Measurements from ENCODE around the gene DHH.
"Not testable (repeated sequence)": the region's sequence is repeated elsewhere in the genome, so short reads cannot be mapped to it uniquely, and the experiment has no call there.

DHH gene

DNA sequence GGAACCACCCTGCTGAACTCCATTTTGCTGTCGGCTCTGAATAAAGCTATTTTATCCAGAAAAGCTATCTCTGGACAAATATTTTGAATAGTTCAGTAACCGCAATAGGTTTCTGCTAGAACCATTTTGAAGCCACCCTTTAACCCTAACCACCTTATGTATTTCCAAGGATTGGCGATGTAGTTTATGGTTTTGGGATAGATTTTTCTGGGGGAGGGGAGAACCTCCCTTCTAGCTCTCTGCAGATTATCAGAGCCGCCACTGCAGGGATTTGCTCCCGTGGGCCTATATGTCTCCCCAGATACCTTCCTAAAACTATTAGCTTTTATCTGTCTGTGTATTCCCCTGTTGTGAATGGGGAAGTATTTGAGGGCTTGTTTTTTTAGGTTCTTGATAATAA, 38.4 kb upstream of the DHH start:
- no peak for DNase-seq (ENCODE audit: low read depth)
- H3K4me3 ChIP-seq (ENCODE audit: control insufficient read depth, low read depth, low read length) = peak overlapping the region; percentile 30
- TF ChIP-seq, protein P1, sequence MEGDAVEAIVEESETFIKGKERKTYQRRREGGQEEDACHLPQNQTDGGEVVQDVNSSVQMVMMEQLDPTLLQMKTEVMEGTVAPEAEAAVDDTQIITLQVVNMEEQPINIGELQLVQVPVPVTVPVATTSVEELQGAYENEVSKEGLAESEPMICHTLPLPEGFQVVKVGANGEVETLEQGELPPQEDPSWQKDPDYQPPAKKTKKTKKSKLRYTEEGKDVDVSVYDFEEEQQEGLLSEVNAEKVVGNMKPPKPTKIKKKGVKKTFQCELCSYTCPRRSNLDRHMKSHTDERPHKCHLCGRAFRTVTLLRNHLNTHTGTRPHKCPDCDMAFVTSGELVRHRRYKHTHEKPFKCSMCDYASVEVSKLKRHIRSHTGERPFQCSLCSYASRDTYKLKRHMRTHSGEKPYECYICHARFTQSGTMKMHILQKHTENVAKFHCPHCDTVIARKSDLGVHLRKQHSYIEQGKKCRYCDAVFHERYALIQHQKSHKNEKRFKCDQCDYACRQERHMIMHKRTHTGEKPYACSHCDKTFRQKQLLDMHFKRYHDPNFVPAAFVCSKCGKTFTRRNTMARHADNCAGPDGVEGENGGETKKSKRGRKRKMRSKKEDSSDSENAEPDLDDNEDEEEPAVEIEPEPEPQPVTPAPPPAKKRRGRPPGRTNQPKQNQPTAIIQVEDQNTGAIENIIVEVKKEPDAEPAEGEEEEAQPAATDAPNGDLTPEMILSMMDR (IDR thresholded peaks at IDR 0.05; ENCODE audit: control insufficient read depth, insufficient read depth, low read depth, low read length, missing control alignments) = no peak

DNA sequence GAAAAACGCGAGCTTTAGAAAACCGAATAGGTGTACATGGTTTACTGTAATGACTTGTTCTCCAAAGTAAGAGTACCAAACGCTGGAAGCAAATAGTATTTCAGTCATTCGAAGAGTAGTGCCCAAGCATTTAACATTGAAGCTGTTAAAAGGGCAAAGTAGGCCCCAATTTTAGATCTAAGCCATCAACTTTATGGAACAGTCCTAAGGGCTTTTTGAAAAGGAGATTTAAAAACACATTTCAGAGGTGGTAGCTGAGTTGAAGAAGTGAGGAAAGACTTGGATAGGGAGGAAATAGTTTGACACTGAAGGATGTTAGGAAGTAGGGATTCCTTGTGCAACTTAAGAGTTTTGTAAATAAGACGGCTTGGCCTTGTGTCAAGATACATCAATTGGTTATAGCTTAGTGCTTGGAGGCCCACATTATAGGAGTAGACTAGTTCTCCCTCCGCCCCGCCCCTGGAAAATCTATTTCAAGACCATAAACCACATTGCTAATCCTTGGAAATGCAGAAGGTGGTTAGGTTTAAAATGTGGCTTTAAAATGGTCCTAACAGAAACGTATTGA, 37.4 kb upstream of the DHH start:
- TF ChIP-seq, protein P1 (IDR thresholded peaks at IDR 0.05; ENCODE audit: control insufficient read depth, insufficient read depth, low read depth, low read length, missing control alignments) = no peak
- peak overlapping the region; percentile 43 for H3K4me3 ChIP-seq (ENCODE audit: control insufficient read depth, low read depth, low read length)
- DNase-seq (ENCODE audit: low read depth) = no peak

DNA sequence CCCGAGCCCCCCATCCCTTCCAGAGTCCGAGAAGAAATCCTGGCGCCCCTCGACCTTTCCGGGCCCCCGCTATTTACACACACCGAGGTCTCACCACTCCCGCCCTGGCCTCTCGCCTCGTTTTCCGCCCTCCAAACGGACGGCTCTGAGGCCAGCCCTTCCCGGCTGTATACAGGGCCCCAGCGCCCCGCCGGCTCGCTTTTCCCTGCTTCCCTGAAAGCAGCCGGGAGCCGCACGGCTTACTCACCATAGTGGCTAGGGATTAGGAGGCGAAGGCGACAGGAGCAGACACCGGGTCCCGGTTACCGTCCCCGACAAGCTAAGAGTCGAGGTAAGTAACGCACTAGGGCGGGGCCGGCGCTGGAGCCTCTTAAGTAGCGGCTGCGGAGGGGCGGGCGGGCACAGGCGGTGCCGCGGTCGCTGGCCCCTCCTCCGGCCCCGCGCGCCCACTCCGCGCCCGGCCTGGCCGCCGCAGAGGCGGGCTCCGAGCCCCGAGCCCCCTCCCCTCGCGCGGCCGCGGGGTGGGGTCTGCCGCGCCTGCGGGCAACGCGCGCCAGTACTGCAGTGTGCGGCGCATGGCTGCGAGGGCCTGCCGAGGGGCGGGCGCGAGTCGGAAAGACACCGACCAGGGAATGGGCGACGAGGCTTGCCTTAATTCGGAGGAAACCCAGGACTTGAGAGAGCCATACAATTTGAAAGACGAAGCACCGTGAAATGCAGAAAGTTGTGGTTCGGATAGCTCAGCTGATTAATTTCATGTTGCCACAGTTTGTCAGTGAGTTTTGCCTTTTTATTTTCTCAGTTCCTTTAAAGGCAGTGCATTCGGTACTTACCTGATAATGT, 36.7 kb upstream of the DHH start, which contains the start of gene TUBA1B:
TUBA1B (minus strand) TSS at position 345 of the 843 bp plus-strand sequence; CDS start at position 250, 95 bp downstream.
- no peak for DNase-seq (ENCODE audit: low read depth)
- TF ChIP-seq, protein P1 (IDR thresholded peaks at IDR 0.05; ENCODE audit: control insufficient read depth, insufficient read depth, low read depth, low read length, missing control alignments) = no peak
- H3K4me3 ChIP-seq (ENCODE audit: control insufficient read depth, low read depth, low read length) = peak within 1 kb of the TSS; percentile 92

DNA sequence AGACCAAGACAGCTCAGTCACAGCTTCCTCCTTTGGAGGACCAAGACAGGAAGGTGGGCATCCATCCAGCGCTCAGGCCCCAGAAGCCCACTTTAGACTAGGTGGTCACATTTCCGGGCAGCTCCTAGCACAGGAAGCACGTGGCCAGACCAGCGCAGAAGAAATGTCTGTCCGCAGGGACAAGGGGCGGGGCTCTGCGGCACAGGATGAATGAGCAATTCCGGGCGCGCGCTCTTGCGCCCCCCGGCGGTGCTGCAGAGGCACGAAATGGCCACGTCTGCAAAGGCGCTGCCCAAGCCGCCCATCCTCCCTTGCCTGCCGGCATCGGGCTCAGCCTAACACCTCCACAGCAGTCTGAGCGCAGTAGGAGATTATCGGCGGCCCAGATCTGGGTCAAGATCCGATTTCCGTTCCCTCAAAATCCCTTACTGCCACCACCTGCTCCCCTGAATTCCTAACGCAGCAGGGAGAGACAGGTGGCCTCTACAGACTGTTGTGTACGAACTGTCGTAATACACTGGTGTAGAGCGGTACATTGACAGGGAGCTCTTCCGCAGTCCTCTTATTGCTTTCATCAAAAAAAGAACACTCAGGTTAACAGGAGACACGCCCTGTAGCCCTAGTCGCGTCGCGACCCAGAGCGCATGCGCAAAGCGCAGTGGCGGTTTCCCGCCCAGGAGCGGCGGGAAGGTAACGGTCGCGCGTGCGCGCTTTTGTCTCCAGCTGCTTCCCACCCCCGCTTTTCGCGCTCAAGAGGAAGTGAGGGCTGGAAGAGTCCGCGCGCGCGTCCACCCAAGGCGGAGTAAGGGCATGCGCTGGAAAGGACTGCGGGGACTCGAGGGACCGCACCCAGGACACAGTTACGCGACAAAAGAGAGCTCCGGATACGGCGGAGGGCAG, 35.8 kb upstream of the DHH start:
- TF ChIP-seq, protein P1 (IDR thresholded peaks at IDR 0.05; ENCODE audit: control insufficient read depth, insufficient read depth, low read depth, low read length, missing control alignments) = peak; percentile 96
- DNase-seq (ENCODE audit: low read depth) = peak; percentile 82
- peak overlapping the region; percentile 92 for H3K4me3 ChIP-seq (ENCODE audit: control insufficient read depth, low read depth, low read length)

DNA sequence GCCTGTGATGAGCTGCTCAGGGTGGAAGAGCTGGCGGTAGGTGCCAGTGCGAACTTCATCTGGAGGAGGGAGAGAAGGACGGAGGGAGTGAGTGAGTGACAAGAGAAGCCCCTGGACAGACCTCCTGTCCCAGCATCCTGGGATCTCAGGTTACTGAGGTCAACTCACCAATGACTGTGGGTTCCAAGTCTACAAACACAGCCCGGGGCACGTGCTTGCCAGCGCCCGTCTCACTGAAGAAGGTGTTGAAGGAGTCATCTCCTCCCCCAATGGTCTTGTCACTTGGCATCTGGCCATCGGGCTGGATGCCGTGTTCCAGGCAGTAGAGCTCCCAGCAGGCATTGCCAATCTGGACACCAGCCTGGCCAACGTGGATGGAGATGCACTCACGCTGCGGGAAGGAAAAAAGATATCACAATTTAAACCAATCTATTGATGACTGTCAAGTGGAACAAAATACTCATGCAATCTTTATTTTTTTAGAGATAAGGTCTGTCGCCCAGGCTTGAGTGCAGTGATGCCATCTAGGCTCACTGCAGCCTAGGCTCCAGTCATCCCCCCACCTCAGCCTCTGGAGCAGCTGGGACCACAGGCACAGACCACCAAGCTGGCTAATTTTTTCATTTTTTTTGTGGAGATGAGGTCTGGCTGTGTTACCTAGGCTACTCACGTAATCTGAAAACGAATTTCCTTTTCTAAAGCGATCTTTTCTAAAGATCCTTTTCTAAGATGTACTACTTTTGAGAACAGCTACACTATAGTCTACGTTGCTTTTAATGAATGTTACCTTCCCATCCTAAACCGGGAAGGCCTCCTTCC, 34.9 kb upstream of the DHH start:
- no peak for DNase-seq (ENCODE audit: low read depth)
- peak overlapping the region; percentile 92 for H3K4me3 ChIP-seq (ENCODE audit: control insufficient read depth, low read depth, low read length)
- TF ChIP-seq, protein P1 (IDR thresholded peaks at IDR 0.05; ENCODE audit: control insufficient read depth, insufficient read depth, low read depth, low read length, missing control alignments) = no peak

DNA sequence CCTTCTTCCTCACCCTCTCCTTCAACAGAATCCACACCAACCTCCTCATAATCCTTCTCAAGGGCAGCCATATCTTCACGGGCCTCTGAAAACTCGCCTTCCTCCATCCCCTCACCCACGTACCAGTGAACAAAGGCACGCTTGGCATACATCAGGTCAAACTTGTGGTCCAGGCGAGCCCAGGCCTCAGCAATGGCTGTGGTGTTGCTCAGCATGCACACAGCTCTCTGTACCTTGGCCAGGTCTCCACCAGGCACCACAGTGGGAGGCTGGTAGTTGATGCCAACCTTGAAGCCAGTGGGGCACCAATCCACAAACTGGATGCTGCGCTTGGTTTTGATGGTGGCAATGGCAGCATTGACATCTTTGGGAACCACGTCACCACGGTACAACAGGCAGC, 33.4 kb upstream of the DHH start:
- not testable (repeated sequence) for DNase-seq (ENCODE audit: low read depth); H3K4me3 ChIP-seq (ENCODE audit: control insufficient read depth, low read depth, low read length)
